Left cardiac atrium (tissue), 4 donors: ENCODE results near the gene LIN28B. TPM values are rescaled to one million over a fixed set of nuclear protein-coding genes. Genes with fewer than 3 reads are reported as not detected.
"Not testable (repeated sequence)": the region's sequence is repeated elsewhere in the genome, so short reads cannot be mapped to it uniquely, and the experiment has no call there.

Experiments
- ATAC-seq, 2 donors: fragments of 200-7000 bp; cut with Tn5 transposase; one replicate each; pipeline ENCODE4 v1.9.1; 2020; ENCODE audit warnings: mild to moderate bottlenecking in 2 of 2, moderate library complexity in 2 of 2
- DNase-seq: peaks from one replicate; pipeline ENCODE4 v3.0.0-alpha.2; 2020
- intact Hi-C, 2 donors: fragments of 100-400 bp; cut with DNase I; formaldehyde crosslinking; loops; one replicate each; pipeline versions ENCODE4 v1.14.1 to v1.15.1; 2022 to 2023
- total RNA-seq, 2 donors: library from RNA; stranded (reverse); fragmentation: NEBNext Ultra II Directional; extraction: Animal tissue kit (Norgen Biotek cat#: 25700); gene quantifications; one replicate each; pipeline ENCODE4 v1.2.1, GENCODE V29; 2021
- donor health status: DM: no; HTN: yes; CAD: no.
- donor health status: DM: no; HTN: yes; CAD: no; lungs with severe emphysema.
- donor health status: DM: yes; HTN: yes; CAD: no.
- donor health status: Dilated cardiomyopathy.

The LIN28B gene
- total RNA-seq, 2 donors from 2014 or later: not detected

GRCh38 chr6:105056646-105057045 is 99.7 kb downstream of the LIN28B start:
- intact Hi-C loops: no loop called here
- DNase-seq (no peak), ATAC-seq (no peak)

- ATAC-seq: no peak
- no peak for DNase-seq
- intact Hi-C loops: no loop called here
Measured at GRCh38 chr6:105057160-105057559, 100.3 kb downstream of the LIN28B start.

- no peak for DNase-seq
- ATAC-seq: no peak
- intact Hi-C loops: no loop called here
Measured at GRCh38 chr6:105058316-105058715, 101.4 kb downstream of the LIN28B start.

- no peak for DNase-seq
- intact Hi-C loops: no loop called here
- no peak for ATAC-seq
Measured at GRCh38 chr6:105058846-105059245, 101.9 kb downstream of the LIN28B start.

- intact Hi-C loops: no loop called here
- DNase-seq (no peak), ATAC-seq (no peak)
Measured at GRCh38 chr6:105066233-105066632, 109.3 kb downstream of the LIN28B start.

GRCh38 chr6:105066836-105067235 is 109.9 kb downstream of the LIN28B start:
- intact Hi-C loops: no loop called here
- DNase-seq (no peak), ATAC-seq (no peak)

GRCh38 chr6:105067329-105067728 is 110.4 kb downstream of the LIN28B start:
- intact Hi-C loops: no loop called here
- DNase-seq (no peak), ATAC-seq (no peak)

GRCh38 chr6:105068407-105068806 is 111.5 kb downstream of the LIN28B start:
- ATAC-seq (no peak), DNase-seq (no peak)
- intact Hi-C loops: no loop called here

GRCh38 chr6:105069821-105070445 is 113.0 kb downstream of the LIN28B start:
- DNase-seq (no peak), ATAC-seq (no peak)
- intact Hi-C loops: no loop called here

GRCh38 chr6:105072798-105073199 is 115.9 kb downstream of the LIN28B start:
- DNase-seq: no peak
- ATAC-seq: no peak
- intact Hi-C loops: no loop called here

GRCh38 chr6:105075210-105075609 is 118.3 kb downstream of the LIN28B start:
- DNase-seq (no peak), ATAC-seq (no peak)
- intact Hi-C loops: no loop called here

- DNase-seq, ATAC-seq, intact Hi-C loops: not testable (repeated sequence)
Measured at GRCh38 chr6:105076418-105076817, 119.5 kb downstream of the LIN28B start.

- ATAC-seq: no peak
- no peak for DNase-seq
- intact Hi-C loops: no loop called here
Measured at GRCh38 chr6:105077596-105078385, 120.9 kb downstream of the LIN28B start.

GRCh38 chr6:105078386-105078708 is 121.4 kb downstream of the LIN28B start:
- intact Hi-C loops: no loop called here
- no peak for ATAC-seq

GRCh38 chr6:105080279-105080678 is 123.4 kb downstream of the LIN28B start:
- intact Hi-C loops: loop anchor here in 1 of 2 donors (10.0 kb wide), 1 partner anchor 325 kb away; the partner anchor contains the start of gene PREP
- ATAC-seq: no peak
- no peak for DNase-seq

More at GRCh38 chr6:105078386-105078708, 121.4 kb downstream of the LIN28B start:
- DNase-seq: no peak

- intact Hi-C loops: loop anchor here in 1 of 2 donors (10.0 kb wide), 1 partner anchor 323 kb away; the partner anchor contains the start of gene PREP
- ATAC-seq: not testable (repeated sequence)
Measured at GRCh38 chr6:105081662-105082061, 124.8 kb downstream of the LIN28B start.

GRCh38 chr6:105087571-105088211 is 130.8 kb downstream of the LIN28B start:
- intact Hi-C loops: loop anchor here (2.0 to 10.0 kb wide), 4 partner anchors 275 to 337 kb away; partner anchors contain the start of gene PREP (in 2 of the 2)
- DNase-seq (no peak), ATAC-seq (peak in 1 of 2 donors; percentile 53)

More at GRCh38 chr6:105081662-105082061, 124.8 kb downstream of the LIN28B start:
- DNase-seq: not testable (repeated sequence)

- ATAC-seq: no peak
- DNase-seq: no peak
- intact Hi-C loops: no loop called here
Measured at GRCh38 chr6:105091140-105091829, 134.4 kb downstream of the LIN28B start.

- no peak for DNase-seq
- no peak for ATAC-seq
- intact Hi-C loops: no loop called here
Measured at GRCh38 chr6:105094133-105094640, 137.3 kb downstream of the LIN28B start.
